HG03354 (cell line): ENCODE data around the gene DSC2.

ENCODE experiments used
- ATAC-seq: cut with Tn5 transposase; IDR thresholded peaks from one replicate; pipeline ENCODE4 v1.9.1; 2021; ENCODE audit warnings: mild to moderate bottlenecking; ENCODE audit not compliant: unreplicated experiment, poor library complexity, severe bottlenecking

The DSC2 gene

GRCh38 chr18:31099450-31100230 is 2.6 kb downstream of the DSC2 start:
- ATAC-seq = no peak

DNA sequence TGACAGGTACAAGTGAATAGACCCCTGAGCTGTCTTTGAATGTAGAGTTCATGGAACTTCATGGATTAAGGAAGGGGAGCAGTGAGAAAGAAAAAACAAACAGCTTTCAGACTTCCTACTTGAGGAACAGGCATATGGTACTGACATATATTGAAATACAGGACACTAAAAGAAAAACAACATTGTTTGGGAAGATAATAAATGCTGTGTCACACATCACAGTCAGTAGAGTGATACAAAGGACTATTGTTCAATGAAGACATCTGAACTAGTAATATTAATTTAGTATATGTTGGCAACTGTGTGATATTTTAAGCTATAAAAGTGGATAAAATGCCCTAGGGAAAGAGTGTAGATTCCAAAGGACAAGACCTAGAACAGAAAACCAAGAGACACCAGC is 3.3 kb downstream of the DSC2 start:
- no peak for ATAC-seq

DNA sequence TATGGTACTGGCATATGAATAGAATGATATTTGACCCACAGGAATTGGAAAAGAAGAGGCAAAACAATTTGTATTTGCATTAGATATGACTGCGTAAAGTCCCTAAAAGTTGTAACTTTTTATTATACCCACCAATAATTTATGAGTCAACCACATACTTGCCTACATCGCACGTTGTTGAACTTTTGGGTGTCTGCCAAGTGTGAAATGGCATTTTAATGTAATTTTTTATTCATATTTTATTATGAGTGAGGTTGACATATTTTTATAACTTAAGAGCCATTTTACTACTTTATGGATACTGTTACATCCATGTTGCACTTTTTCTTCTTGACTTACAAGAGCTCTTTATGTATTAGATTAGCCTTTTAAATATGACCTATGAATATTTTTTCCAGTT is 4.6 kb downstream of the DSC2 start:
- ATAC-seq = no peak

- no peak for ATAC-seq
Observed at GRCh38 chr18:31093880-31094279, 8.3 kb downstream of the DSC2 start.

GRCh38 chr18:31093294-31093693 is 8.9 kb downstream of the DSC2 start:
- ATAC-seq = no peak

- no peak for ATAC-seq
Observed at GRCh38 chr18:31091350-31091749, 10.9 kb downstream of the DSC2 start.

DNA sequence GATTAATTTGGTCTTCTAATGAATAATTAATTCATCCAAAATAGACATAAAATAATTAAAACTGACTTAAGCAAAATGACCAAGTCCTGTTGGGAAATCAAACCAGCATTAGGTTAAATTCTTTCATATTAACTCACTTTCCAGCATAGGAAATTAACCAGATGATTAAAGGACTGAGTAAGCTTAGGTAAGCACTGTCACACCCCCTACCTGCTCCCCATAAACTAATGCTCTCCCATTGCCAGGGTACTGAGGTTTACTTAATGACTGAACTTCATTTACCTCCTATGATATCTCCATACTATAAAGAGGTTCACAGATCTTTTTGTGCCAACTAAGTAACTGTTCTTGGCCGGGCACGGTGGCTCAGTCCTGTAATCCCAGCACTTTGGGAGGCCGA is 13.7 kb downstream of the DSC2 start:
- no peak for ATAC-seq

GRCh38 chr18:31079973-31080372 is 22.2 kb downstream of the DSC2 start:
- ATAC-seq = no peak

- no peak for ATAC-seq
Observed at GRCh38 chr18:31077878-31078277, 24.3 kb downstream of the DSC2 start.

DNA sequence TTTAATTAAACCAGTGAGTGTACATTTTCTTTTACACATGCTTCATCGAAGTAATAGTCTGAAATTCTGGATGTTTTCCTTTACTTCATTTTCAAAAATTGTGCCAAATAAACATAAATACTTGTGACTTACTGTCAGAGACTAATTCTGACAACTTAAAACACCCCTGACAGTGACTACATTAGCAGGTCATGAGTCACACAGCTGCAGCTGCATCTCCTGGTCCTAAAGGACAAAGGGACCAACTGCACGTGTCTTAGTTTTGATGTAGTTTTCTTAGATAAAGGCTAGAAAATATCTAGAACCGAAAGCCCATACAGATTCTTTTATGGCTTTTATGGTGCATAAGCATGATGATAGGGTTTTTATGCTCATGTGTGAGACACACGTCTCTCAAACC is 30.0 kb downstream of the DSC2 start:
- ATAC-seq = no peak

DNA sequence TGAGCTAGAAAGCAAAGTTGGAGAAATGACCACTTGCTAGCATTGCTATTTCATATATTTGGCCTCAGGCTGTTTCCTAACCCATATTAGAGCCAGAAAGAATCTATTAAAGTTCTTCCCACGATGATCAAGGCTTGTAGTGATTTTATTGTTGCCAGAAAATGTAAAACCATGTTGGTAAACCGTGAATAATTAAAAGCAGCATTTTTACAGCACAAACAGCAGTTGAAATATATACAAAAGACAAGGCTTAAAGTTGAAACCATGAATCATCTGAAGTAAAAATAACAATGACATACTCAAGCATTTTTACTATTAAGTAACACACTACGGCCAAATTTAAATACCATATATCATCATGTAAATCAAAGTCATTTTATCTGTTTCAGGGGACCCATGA is 32.0 kb downstream of the DSC2 start:
- ATAC-seq = no peak

- ATAC-seq = no peak
Observed at GRCh38 chr18:31066266-31066665, 36.0 kb downstream of the DSC2 start.

- ATAC-seq = no peak
Observed at GRCh38 chr18:31065036-31065773, 37.0 kb downstream of the DSC2 start.

GRCh38 chr18:31064130-31064529 is 38.1 kb downstream of the DSC2 start:
- peak; percentile 55 for ATAC-seq

DNA sequence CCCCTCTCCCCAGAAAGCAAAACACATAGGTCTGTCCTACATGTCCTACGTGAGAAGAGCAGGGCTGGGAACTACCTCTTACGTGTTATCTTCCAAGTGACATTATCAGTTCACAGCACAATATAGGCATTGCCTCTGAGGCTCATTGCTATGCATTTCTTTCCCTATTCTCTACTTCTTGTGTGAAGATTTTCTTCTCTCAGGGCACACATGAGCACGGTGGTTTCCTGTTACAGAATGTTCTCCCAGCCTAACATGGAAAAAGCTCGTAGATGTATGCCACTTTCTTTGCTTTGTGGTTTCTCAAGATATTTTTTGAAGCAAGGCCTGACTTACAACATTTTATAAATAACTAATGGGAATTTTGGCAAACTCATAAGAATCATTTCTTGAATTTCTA is 40.3 kb downstream of the DSC2 start:
- no peak for ATAC-seq

DNA sequence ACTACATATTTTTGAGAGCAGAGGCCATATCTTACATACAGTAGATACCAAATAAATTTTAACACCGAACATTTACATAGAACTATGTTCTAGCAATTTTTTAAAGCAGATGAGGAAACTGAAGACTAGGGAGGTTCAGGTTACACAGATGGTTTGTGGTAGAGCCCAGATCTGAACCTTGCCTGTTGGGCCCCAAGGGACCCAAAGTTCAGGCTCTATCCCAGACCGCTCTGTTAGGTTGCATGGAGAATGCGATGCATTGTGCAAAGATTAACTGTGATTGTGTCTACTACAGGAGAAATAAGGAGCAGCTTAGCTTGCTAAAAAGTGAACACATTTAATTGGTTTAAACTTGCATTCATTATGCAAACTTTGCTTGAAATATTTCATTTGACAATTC is 43.3 kb downstream of the DSC2 start:
- ATAC-seq = no peak

GRCh38 chr18:31057917-31058316 is 44.3 kb downstream of the DSC2 start:
- no peak for ATAC-seq

DNA sequence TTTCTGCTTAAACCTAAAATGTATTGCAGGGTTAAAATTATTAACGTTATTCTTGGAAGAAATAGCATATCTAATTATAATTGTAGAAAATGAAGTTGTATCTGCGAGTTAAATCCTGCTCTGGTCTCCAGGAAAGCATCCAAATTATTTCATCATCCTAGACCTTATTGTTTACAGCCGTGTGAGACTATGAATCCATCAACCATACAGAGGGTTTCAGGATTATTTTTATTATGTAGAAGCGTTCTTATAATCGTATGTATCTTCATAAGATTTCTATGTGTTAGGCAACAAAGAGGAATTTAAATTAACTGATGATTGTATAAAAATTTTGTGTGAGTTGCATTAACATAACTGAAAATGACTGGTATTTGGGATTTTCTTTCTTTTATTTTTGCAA is 45.2 kb downstream of the DSC2 start:
- no peak for ATAC-seq

- ATAC-seq = no peak
Observed at GRCh38 chr18:31056296-31056695, 45.9 kb downstream of the DSC2 start.

DNA sequence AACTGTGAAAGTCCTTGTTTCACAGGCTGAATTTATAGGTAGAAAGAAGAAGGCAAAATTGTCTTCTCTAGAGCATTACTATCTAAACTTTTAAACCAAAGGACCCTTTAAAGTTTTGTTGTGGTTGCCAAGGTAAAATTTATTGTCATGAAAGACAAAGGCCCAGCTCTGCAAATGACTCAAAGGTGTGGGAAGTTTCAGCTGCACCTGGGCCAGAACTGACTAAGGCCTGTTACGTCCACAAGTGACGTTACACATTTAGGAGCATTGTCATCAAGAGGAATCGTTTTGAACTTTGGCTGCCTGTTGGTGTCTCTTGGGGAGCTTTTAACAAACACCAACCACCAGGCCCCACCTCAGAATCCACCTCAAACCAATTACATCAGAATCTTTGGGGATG is 51.6 kb downstream of the DSC2 start:
- no peak for ATAC-seq

DNA sequence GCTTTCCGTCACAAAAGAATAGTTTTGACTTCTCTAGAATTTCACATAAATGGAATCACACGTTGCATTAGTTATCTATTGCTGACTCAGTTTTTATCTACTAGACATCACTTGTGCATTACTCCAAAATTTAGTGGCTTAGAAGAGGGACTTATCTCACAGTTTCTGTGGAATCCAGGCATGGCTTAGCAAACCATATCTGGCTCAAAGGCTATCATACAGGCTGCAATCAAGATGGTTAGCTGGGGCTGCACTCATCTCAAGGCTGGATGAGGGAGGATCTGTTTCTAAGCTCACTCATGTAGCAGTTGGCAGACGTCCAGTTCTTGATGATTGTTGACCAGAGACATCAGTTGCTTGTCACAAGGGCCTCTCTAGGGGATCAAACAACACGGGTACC is 53.0 kb downstream of the DSC2 start:
- ATAC-seq = no peak
